Suprapubic skin (tissue), 4 donors: Measurements from ENCODE around the gene GSK3A. TPM values are rescaled to one million over a fixed set of nuclear protein-coding genes. Genes with fewer than 3 reads are reported as not detected.

Experiments used
- DNase-seq, 2 donors: peaks; one replicate each; pipeline ENCODE4 v3.0.0-alpha.2; 2019; ENCODE audit warnings: low spot score in 2 of 2
- H3K27ac ChIP-seq: fragments of 200-600 bp; sonication (generic); one replicate; pipeline ENCODE4 v1.5.1; 2019
- H3K27me3 ChIP-seq: fragments of 200-600 bp; sonication (generic); one replicate; pipeline ENCODE4 v1.5.1; 2019
- H3K36me3 ChIP-seq: fragments of 200-600 bp; sonication (generic); one replicate; pipeline ENCODE4 v1.5.1; 2019
- H3K4me1 ChIP-seq: fragments of 200-600 bp; sonication (generic); one replicate; pipeline ENCODE4 v1.5.1; 2019
- H3K4me3 ChIP-seq: fragments of 200-600 bp; sonication (generic); one replicate; pipeline ENCODE4 v1.5.1; 2019; ENCODE audit warnings: mild to moderate bottlenecking
- H3K9me3 ChIP-seq: fragments of 200-600 bp; sonication (generic); one replicate; pipeline ENCODE4 v1.5.1; 2019
- CTCF ChIP-seq, 2 donors: fragments of 200-600 bp in 1 of 2; fragments of 450-650 bp in 1 of 2; sonication (generic) in 1 of 2; IDR thresholded peaks; one replicate each; pipeline ENCODE4 v1.5.1; 2016 to 2019; ENCODE audit warnings: antibody characterized with exemption in 2 of 2, mild to moderate bottlenecking in 1 of 2, moderate library complexity in 1 of 2
- EP300 ChIP-seq: sonication (generic); formaldehyde crosslinking; IDR thresholded peaks from one replicate; pipeline ENCODE4 v1.6.1; 2017; ENCODE audit warnings: antibody characterized with exemption
- POLR2A ChIP-seq, 2 donors: fragments of 450-650 bp; IDR thresholded peaks; one replicate each; pipeline ENCODE4 v1.6.1; 2017; ENCODE audit warnings: antibody characterized with exemption in 2 of 2, mild to moderate bottlenecking in 2 of 2, moderate library complexity in 2 of 2
- POLR2AphosphoS5 ChIP-seq, 3 donors: sonication (generic); formaldehyde crosslinking; IDR thresholded peaks; one replicate each; pipeline ENCODE4 v1.6.1; 2017; ENCODE audit warnings: antibody characterized with exemption in 3 of 3
- WGBS: methylation state at CpG from one replicate; pipeline ENCODE4 v1.1.5; 2018; 5-methylcytosine and 5-hydroxymethylcytosine counted together
- total RNA-seq, 4 donors: library from RNA; depleted of rRNA; stranded (reverse); fragments of >200 nt; gene quantifications; one replicate each; pipeline ENCODE4 v1.1.0, GENCODE V29; 2016

Gene GSK3A
- total RNA-seq, 4 donors from 2014 or later = 24.0 to 37.3 (median 28.3) TPM

GRCh38 chr19:42276284-42276683, 33.9 kb upstream of the GSK3A start:
- H3K27me3 ChIP-seq = no peaks in the 10 kb centered on the region
- DNase-seq = no peak
- H3K9me3 ChIP-seq = no peaks in the 10 kb centered on the region
- no peak overlapping the region for H3K4me3 ChIP-seq
- TF ChIP-seq CTCF (IDR thresholded peaks at IDR 0.05) (no peak), POLR2A (IDR thresholded peaks at IDR 0.05) (no peak), POLR2AphosphoS5 (IDR thresholded peaks at IDR 0.05) (no peak), EP300 (no peak)
- 49% methylated on average over 3 of the region's 3 CpGs for WGBS
- H3K27ac ChIP-seq = no peak overlapping the region
- peaks cover 77% of the 10 kb centered on the region for H3K4me1 ChIP-seq
- peaks cover 29% of the 10 kb centered on the region for H3K36me3 ChIP-seq

GRCh38 chr19:42275517-42275916, 33.1 kb upstream of the GSK3A start:
- peaks cover 77% of the 10 kb centered on the region for H3K4me1 ChIP-seq
- H3K36me3 ChIP-seq = peaks cover 29% of the 10 kb centered on the region
- no peak overlapping the region for H3K4me3 ChIP-seq
- TF ChIP-seq CTCF (IDR thresholded peaks at IDR 0.05) (no peak), POLR2A (IDR thresholded peaks at IDR 0.05) (no peak), EP300 (no peak), POLR2AphosphoS5 (IDR thresholded peaks at IDR 0.05) (no peak)
- no peaks in the 10 kb centered on the region for H3K9me3 ChIP-seq
- no peak overlapping the region for H3K27ac ChIP-seq
- DNase-seq = no peak
- WGBS = 81% methylated on average over 3 of the region's 3 CpGs
- H3K27me3 ChIP-seq = no peaks in the 10 kb centered on the region

GRCh38 chr19:42275103-42275502, 32.7 kb upstream of the GSK3A start:
- peaks cover 77% of the 10 kb centered on the region for H3K4me1 ChIP-seq
- TF ChIP-seq POLR2AphosphoS5 (IDR thresholded peaks at IDR 0.05) = no peak
- TF ChIP-seq POLR2A (IDR thresholded peaks at IDR 0.05) = no peak
- TF ChIP-seq CTCF (IDR thresholded peaks at IDR 0.05) = no peak
- no peak for TF ChIP-seq EP300
- WGBS = 60% methylated on average over 7 of the region's 7 CpGs
- no peak overlapping the region for H3K27ac ChIP-seq
- no peaks in the 10 kb centered on the region for H3K9me3 ChIP-seq
- no peak overlapping the region for H3K4me3 ChIP-seq
- DNase-seq = no peak
- peaks cover 29% of the 10 kb centered on the region for H3K36me3 ChIP-seq
- no peaks in the 10 kb centered on the region for H3K27me3 ChIP-seq

GRCh38 chr19:42274065-42274682, 31.8 kb upstream of the GSK3A start:
- Histone ChIP-seq H3K27ac (no peak overlapping the region), H3K9me3 (no peaks in the 10 kb centered on the region), H3K36me3 (peaks cover 29% of the 10 kb centered on the region), H3K4me1 (peaks cover 75% of the 10 kb centered on the region), H3K27me3 (no peaks in the 10 kb centered on the region), H3K4me3 (no peak overlapping the region)
- peak in 1 of 2 donors; percentile 63 for DNase-seq
- WGBS = 91% methylated on average over 14 of the region's 22 CpGs
- no peak for TF ChIP-seq CTCF (IDR thresholded peaks at IDR 0.05)
- TF ChIP-seq POLR2AphosphoS5 (IDR thresholded peaks at IDR 0.05) = no peak
- TF ChIP-seq EP300 = no peak
- TF ChIP-seq POLR2A (IDR thresholded peaks at IDR 0.05) = no peak

- peaks cover 29% of the 10 kb centered on the region for H3K36me3 ChIP-seq
- DNase-seq = peak in 1 of 2 donors; percentile 62
- H3K27ac ChIP-seq = no peak overlapping the region
- H3K9me3 ChIP-seq = no peaks in the 10 kb centered on the region
- H3K4me1 ChIP-seq = peaks cover 68% of the 10 kb centered on the region
- 91% methylated on average over 41 of the region's 43 CpGs for WGBS
- H3K27me3 ChIP-seq = no peaks in the 10 kb centered on the region
- no peak overlapping the region for H3K4me3 ChIP-seq
- no peak for TF ChIP-seq CTCF (IDR thresholded peaks at IDR 0.05)
- no peak for TF ChIP-seq POLR2AphosphoS5 (IDR thresholded peaks at IDR 0.05)
- TF ChIP-seq EP300 = no peak
- no peak for TF ChIP-seq POLR2A (IDR thresholded peaks at IDR 0.05)
These were observed 31.1 kb upstream of the GSK3A start for GRCh38 chr19:42273407-42274064.
